Measurements from ENCODE around the gene ARMC7.

ARMC7 gene

GRCh38 chr17:75098861-75099260 is 10.9 kb upstream of the ARMC7 start:
- no peak for DNase-seq (ENCODE audit: low read depth in 4 of 4, low spot score in 1 of 4)

GRCh38 chr17:75099881-75100595 is 9.7 kb upstream of the ARMC7 start:
- DNase-seq (ENCODE audit: low read depth in 4 of 4, low spot score in 1 of 4): no peak

- DNase-seq (ENCODE audit: low read depth in 4 of 4, low spot score in 1 of 4): no peak
Observed at GRCh38 chr17:75102385-75102821, 7.4 kb upstream of the ARMC7 start.

GRCh38 chr17:75103601-75104554 is 5.9 kb upstream of the ARMC7 start:
- DNase-seq (ENCODE audit: low read depth in 4 of 4, low spot score in 1 of 4): no peak

GRCh38 chr17:75105126-75106080 is 4.4 kb upstream of the ARMC7 start:
- DNase-seq (ENCODE audit: low read depth in 4 of 4, low spot score in 1 of 4): no peak

GRCh38 chr17:75108193-75108592 is 1.6 kb upstream of the ARMC7 start:
- no peak for DNase-seq (ENCODE audit: low read depth in 4 of 4, low spot score in 1 of 4)

- no peak for DNase-seq (ENCODE audit: low read depth in 4 of 4, low spot score in 1 of 4)
Observed at GRCh38 chr17:75109046-75109406, 743 bp upstream of the ARMC7 start.

- DNase-seq (ENCODE audit: low read depth in 4 of 4, low spot score in 1 of 4): no peak
Observed at GRCh38 chr17:75110234-75110937, 617 bp downstream of the ARMC7 start.

- DNase-seq (ENCODE audit: low read depth in 4 of 4, low spot score in 1 of 4): no peak
Observed at GRCh38 chr17:75111777-75112335, 2.1 kb downstream of the ARMC7 start.

GRCh38 chr17:75113798-75114551 is 4.2 kb downstream of the ARMC7 start:
- DNase-seq (ENCODE audit: low read depth in 4 of 4, low spot score in 1 of 4): peak; percentile 82 to 89 (median 85)

- no peak for DNase-seq (ENCODE audit: low read depth in 4 of 4, low spot score in 1 of 4)
Observed at GRCh38 chr17:75114552-75115314, 5.0 kb downstream of the ARMC7 start.

- no peak for DNase-seq (ENCODE audit: low read depth in 4 of 4, low spot score in 1 of 4)
Observed at GRCh38 chr17:75115555-75115954, 5.8 kb downstream of the ARMC7 start.

- no peak for DNase-seq (ENCODE audit: low read depth in 4 of 4, low spot score in 1 of 4)
Observed at GRCh38 chr17:75116737-75117136, 7.0 kb downstream of the ARMC7 start.

GRCh38 chr17:75118307-75118706 is 8.5 kb downstream of the ARMC7 start:
- DNase-seq (ENCODE audit: low read depth in 4 of 4, low spot score in 1 of 4): no peak

GRCh38 chr17:75124041-75124818 is 14.5 kb downstream of the ARMC7 start:
- DNase-seq (ENCODE audit: low read depth in 4 of 4, low spot score in 1 of 4): peak in 3 of 4 experiments; percentile 26 to 53 (median 48)

- DNase-seq (ENCODE audit: low read depth in 4 of 4, low spot score in 1 of 4): no peak
Observed at GRCh38 chr17:75124819-75125162, 15.0 kb downstream of the ARMC7 start.

GRCh38 chr17:75125984-75126383 is 16.2 kb downstream of the ARMC7 start:
- no peak for DNase-seq (ENCODE audit: low read depth in 4 of 4, low spot score in 1 of 4)

GRCh38 chr17:75126954-75127353 is 17.2 kb downstream of the ARMC7 start:
- DNase-seq (ENCODE audit: low read depth in 4 of 4, low spot score in 1 of 4): no peak

Data from stimulated activated CD4-positive, alpha-beta T cell treated with anti-CD3 and anti-CD28 coated beads, Interleukin-1b, Interleukin-23, amount 100 ng/mL, for 24 hours (primary cell).